Measurements from ENCODE around the gene FOXP3.
"Not testable (repeated sequence)": the region's sequence is repeated elsewhere in the genome, so short reads cannot be mapped to it uniquely, and the experiment has no call there.

Gene FOXP3

DNA sequence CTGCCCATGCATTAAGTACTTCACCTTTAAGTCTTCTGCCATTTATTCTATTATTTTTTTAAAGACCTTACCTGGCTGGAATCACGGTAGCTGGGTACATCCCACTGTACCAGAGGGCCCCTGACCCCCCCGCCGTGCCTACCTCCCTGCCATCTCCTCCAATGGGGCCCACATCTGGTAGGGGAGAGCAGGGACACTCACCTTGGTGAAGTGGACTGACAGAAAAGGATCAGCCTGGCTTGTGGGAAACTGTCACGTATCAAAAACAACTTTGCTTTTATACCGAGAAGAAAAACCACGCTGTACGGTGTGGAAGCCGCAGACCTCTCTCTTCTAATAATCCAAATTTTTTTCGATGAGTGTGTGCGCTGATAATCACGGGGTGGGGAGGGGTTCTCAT is at the start of gene FOXP3:
Gene FOXP3 (minus strand): TSS at position 251 of the 400 bp plus-strand sequence. CDS start 6,205 bp downstream, outside the sequence.
- peak in 1 of 2 donors; percentile 26 for DNase-seq

DNA sequence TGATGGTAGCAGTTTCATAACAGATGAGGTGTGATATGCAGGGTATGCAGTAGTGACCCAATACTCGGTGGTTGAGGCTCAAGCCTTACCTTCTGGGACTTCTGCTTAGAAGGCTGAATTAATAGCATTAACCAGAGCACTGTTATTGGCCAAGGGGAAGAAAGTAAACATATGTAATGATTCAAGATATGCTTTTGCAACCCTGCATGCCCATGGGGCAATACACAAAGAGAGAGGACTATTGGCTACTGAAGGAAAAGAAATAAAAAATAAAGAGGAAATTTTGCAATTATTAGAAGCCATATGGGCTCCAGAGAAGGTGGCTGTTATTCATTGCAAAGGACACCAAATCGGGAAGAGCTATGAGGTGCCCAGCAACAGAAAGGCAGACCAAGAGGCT is 47.7 kb upstream of the FOXP3 start:
- no peak for DNase-seq

DNA sequence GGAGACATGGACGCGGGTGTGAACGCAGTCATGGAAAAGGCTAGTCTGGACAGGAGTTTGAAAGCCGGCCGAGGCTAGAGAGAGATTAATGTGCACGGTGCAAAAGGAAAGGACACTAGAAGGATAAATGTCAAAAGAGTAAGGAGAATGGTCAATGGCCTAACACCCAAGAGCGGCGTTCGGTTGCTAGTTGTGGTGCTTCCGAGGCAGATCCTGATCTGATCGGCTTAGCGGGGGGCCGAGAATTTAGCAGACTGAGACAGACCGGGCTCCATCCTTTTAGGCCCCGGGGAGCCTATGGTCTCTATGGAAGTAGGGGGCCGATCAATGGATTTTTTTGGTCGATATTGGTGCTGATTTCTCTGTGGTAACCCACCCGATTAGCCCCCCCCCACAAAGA is 45.9 kb upstream of the FOXP3 start:
- DNase-seq, result no peak

GRCh38 chrX:49309401-49309981 is 45.0 kb upstream of the FOXP3 start:
- peak in 1 of 2 donors; percentile 32 for DNase-seq

- DNase-seq, result peak; percentile 4 to 48
These were observed 44.2 kb upstream of the FOXP3 start for GRCh38 chrX:49308604-49309269.

GRCh38 chrX:49307775-49308174 is 43.3 kb upstream of the FOXP3 start:
- DNase-seq, result not testable (repeated sequence)

GRCh38 chrX:49303346-49303745 is 38.8 kb upstream of the FOXP3 start, which contains the start of gene GAGE10:
TSS of gene GAGE10 (plus strand) at chrX:49303646. CDS start at chrX:49304860, 1,214 bp downstream.
- DNase-seq, result no peak

- DNase-seq, result no peak
These were observed 36.2 kb upstream of the FOXP3 start for GRCh38 chrX:49300703-49301102.

- not testable (repeated sequence) for DNase-seq
These were observed 34.8 kb upstream of the FOXP3 start for GRCh38 chrX:49299293-49299692.

DNA sequence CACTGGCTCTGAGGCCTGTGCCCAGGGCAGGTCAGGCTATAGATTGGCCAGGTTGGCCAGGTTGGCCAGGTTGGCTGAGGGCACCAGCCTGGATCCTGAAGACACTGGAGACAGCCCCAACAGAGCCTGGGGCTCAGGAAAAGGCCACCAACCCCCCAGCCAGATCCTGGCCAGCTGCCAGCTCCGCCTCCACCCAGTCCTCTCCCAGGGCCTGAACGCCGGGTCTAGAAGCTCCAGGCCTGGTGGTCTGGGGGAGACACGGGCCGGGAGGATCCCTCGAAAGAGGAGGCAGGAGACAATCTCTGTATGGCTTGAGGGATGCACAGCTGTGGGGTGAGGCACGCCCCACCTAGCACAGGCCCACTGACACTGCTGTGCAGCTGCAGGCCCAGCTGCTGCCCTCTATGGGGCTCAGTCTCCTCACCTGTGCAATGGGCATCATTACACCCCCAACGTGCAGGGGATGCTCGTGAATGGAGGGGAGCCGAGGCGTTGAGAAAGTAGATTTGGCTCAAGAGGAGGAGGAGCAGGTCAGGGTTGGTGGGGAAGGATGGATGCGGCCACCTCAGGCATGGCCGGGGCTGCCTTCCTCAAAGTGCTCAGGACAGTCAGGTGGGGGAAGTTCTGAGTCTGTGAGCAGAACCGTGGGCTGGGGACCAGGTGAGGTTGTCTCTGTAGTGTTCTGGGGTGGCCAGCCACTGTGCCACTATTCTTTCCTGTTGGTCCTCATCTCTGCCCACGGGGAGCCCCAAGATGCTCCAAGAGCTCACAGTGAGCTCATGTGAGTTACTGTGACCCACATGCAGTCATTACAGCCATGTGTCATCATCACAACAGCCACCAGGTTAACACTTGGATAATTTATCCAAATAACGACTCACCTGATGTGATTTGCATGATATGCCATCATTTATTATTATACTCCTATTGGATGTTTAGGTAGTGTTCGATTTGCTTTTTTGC is 28.2 kb upstream of the FOXP3 start:
- no peak for DNase-seq

DNA sequence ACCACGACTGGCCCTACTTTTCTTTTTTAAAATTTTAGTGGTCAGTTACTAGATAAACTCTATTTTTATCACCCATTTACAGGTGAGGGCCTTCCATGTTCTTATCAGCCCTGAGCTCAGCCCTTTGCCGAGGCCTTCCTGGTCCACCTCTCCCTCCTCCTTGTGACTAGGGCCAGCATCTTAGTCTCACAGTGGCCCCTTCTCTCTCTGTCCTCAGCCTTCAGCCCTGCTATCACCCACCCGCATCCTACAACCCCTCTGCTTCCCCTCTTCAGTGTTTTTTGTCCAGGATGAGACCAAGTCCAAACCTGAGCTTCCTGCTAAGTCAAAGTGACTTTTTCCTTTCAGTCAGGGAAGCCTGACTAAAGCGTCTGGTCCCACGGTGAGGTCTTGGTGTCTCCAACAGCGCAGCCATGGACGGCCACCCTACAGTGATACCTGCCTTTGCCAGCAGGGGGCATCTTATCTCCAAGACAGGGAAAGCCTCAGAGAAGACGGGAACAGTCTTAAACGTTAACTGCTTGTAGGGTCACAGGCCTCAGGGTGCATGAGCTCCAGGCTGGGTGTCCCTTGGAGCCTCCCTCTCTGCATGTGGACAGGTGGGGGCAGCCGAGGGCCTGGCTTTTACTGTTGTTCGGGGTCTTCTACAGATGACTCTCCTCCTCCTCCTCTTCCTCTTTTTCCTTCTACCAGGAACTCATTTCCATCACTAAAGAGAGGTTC is 27.3 kb upstream of the FOXP3 start:
- peak; percentile 60 to 70 for DNase-seq

DNA sequence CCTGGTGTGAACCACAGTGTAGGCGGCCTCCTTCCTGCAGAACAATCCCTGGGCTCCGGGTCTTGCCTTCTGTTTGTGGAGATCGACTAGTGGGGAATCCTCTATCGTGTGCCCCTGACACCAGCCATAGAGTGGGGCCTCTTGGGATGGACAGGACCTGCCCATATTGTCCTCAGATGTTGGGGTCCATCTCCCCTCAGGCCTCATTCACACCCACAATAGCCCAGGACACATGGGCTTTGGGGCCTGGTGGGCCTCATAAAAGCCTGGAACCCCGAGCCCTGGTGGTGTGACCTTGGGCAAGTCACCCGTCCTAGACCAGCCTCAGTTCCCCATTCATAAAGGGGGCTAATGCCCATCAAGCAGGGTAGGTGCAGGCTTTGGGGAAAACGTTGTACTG is 25.7 kb upstream of the FOXP3 start:
- no peak for DNase-seq

- no peak for DNase-seq
These were observed 23.2 kb upstream of the FOXP3 start for GRCh38 chrX:49287665-49288064.

DNA sequence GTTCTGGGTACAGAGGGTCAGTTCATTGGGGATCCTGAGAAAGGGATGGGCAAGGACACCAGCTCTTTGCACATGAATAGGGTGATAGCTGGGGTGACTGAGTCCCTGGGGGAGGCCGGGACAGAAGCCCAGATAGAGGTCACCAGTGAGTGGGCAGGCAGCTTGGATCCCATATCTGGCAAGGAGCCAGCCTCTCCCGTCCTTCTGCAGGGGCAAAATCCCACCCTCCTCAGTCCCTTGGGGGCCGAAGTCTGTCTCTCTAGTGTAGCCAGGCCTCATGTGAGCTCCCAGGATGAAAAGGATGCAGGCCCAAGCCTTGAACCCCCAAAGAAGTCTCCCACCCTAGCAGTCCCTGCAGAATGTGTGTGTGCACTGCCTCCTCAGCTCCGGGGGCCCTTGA is 22.1 kb upstream of the FOXP3 start:
- DNase-seq, result no peak

GRCh38 chrX:49286136-49286535 is 21.6 kb upstream of the FOXP3 start:
- DNase-seq, result no peak

DNA sequence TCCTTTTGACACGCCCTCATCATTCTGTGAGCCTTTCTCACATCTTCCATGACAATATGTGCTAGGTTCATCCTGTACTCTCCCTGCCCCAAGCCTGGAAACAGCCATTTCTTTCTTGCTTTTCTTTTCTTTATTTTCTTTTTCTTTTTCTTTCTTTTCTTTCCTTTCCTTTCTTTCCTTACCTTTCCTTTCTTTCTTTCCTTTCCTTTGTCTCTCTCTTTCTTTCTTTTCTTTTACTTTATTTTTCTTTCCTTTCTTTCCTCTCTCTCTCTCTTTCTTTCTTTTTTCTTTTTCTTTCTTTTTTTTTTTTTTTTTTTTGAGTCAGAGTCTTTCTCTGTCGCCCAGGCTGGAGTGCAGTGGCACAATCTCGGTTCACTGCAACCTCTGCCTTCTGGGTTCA is 19.7 kb upstream of the FOXP3 start:
- DNase-seq, result no peak

DNA sequence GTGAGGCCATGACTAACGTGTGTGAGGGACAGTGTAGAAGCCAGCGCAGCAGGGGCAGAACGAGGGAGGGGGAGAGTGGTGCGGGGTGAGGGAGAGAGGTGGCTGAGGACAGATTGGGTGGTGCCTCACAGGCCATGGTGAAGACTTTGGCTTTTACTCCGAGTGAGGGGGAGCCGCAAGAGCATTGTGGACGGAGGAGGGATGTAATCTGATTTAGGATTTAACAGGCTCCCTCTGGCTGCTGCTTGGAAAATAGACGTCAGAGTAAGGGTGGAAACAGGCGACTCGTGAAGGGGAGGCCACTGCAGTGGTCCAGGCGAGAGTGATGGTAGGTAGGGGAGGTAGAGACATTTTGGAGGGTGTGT is 18.1 kb upstream of the FOXP3 start:
- DNase-seq, result no peak

DNA sequence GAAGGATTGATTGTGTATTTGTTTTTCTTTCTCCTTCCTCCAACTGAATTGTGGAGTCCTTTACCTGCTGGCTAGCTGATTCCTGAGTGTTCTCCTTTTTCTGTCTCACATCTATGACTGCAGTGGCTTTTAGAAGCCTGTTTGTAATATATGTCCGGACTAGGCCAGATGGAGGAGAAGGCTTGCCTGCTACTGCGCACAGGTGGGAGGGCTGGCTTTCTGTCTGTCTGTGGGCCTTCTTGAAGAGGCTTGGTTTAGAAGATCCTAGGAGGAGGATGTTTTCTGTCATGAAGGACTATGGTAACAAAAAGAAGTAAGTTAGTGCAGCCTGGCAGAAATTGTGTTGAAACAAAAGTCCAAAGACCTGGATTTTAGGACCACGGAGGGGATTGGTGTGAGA is 13.6 kb upstream of the FOXP3 start:
- no peak for DNase-seq

DNA sequence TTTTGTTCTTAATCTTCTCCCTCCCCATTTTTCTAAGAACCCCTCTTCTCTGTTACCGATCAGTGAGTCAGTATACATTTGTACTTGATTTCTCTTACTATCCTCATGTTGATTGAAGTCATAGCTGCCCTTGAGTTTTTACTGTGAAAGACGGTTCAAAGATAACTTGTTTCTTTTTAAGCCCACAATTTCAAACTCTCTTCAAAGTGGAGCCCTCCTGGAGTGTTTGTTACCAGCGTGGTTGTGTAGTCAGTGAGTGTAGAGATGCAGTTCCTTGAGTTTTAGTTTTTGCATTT is 13.0 kb upstream of the FOXP3 start:
- no peak for DNase-seq

- DNase-seq, result no peak
These were observed 12.4 kb upstream of the FOXP3 start for GRCh38 chrX:49276671-49277534.

- no peak for DNase-seq
These were observed 11.7 kb upstream of the FOXP3 start for GRCh38 chrX:49276207-49276606.

DNA sequence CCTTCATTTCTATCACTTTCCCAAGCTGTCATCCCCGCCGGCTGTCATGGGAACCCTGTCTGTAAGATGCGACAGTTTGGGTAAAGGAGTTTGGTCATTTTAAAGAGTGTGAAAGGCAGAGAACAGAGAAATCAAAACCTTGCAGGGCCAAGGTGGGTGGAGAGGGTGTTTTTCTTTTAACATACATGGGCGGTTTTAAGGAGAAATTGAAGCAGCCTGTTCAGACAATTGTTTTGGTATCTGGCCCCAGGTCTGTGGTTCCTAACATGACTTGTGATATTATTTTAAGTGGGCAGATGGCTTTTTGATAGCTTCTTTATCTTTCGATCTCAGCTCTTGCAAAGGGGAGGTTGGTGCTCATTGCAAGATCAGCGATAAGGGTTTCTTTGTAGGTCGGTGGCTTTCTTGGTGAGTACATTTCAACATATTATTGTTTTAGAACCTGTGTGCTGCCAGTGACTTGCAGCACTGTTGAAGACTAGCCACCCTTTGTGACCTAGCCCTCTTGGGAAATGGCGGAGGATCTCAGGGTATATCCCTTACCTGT is 8.7 kb upstream of the FOXP3 start:
- peak; percentile 41 to 78 for DNase-seq

Data from CD4-positive, alpha-beta T cell treated with Interferon alpha-2 for 1 hour (primary cell).